HepG2 (cell line): Measurements from ENCODE around the gene ACSL1. TPM values are rescaled to one million over a fixed set of nuclear protein-coding genes. Genes with fewer than 3 reads are reported as not detected.
A peak's percentile ranks its signal among the peaks of the same experiment; 100 is the strongest.
"Not testable (repeated sequence)": the region's sequence is repeated elsewhere in the genome, so short reads cannot be mapped to it uniquely, and the experiment has no call there.

Source experiments
- ATAC-seq: fragments of 200-7000 bp; cut with Tn5 transposase; 3 replicates; pipeline ENCODE4 v1.9.1; 2020; ENCODE audit warnings: mild to moderate bottlenecking, moderate library complexity
- BruUV-seq: library from RNA; stranded (reverse); fragments of 400-500 nt; replicated peaks from 2 replicates; lab custom pipeline; 2021; lab: Mats Ljungman, UMichigan
- CTCF ChIA-PET: fragments of 300-600 bp; formaldehyde crosslinking; extraction: SDS; loops from one replicate; lab custom pipeline; 2021; ENCODE audit warnings: low total read pairs, inconsistent platforms, low intra/inter-chr PET ratio; lab: Yijun Ruan, JAX
- POLR2A ChIA-PET: fragments of 350-600 bp; sonication (Branson Sonifier 250); formaldehyde crosslinking; loops from one replicate; lab custom pipeline; 2020; ENCODE audit warnings: antibody characterized with exemption, inconsistent platforms; lab: Yijun Ruan, JAX
- DNase-seq: peaks from one replicate; pipeline ENCODE4 v3.0.0-alpha.2; 2015; ENCODE audit warnings: low spot score
- FAIRE-seq: peaks from 3 replicates; lab custom pipeline; 2011; peaks lifted over from hg19 to GRCh38; lab: Jason Lieb, UNC
- H2AFZ ChIP-seq: one replicate; pipeline ENCODE4 v1.6.1; 2011; ENCODE audit warnings: low read length, inconsistent platforms
- H3K27ac ChIP-seq: fragments of 300-600 bp; 3 replicates; pipeline ENCODE4 v1.8.0; 2011; ENCODE audit warnings: mixed run types, mild to moderate bottlenecking, mixed read lengths, low read length, inconsistent platforms; ENCODE audit not compliant: insufficient read depth; ENCODE audit errors: extremely low read length
- H3K27me3 ChIP-seq, 2 experiments: fragments of 200-600 bp in 1 of 2; 2 replicates in 1 of 2; 3 replicates in 1 of 2; pipeline versions ENCODE4 v1.6.0 to v1.8.0; 2011; ENCODE audit warnings: low read length in 2 of 2, mild to moderate bottlenecking in 2 of 2, moderate library complexity in 2 of 2, inconsistent platforms in 1 of 2; ENCODE audit not compliant: insufficient read depth in 2 of 2, control insufficient read depth in 1 of 2
- H3K36me3 ChIP-seq, 2 experiments: fragments of 200-600 bp in 1 of 2; replicated peaks in 1 of 2; 2 replicates in 1 of 2; 3 replicates in 1 of 2; pipeline versions ENCODE4 v1.5.1 to v1.8.0; 2011; ENCODE audit warnings: low read length in 2 of 2, inconsistent platforms in 1 of 2; ENCODE audit not compliant: insufficient read depth in 2 of 2, control insufficient read depth in 1 of 2
- H3K4me1 ChIP-seq: 2 replicates; pipeline ENCODE4 v1.5.1; 2012; ENCODE audit warnings: low read length, inconsistent platforms; ENCODE audit not compliant: insufficient read depth
- H3K4me2 ChIP-seq: 2 replicates; pipeline ENCODE4 v1.6.0; 2011; ENCODE audit warnings: low read depth, low read length, inconsistent platforms
- H3K4me3 ChIP-seq, 3 experiments: fragments of 200-600 bp in 1 of 3; sonication (generic), shearing (Covaris generic) in 1 of 3; replicated peaks in 1 of 3; 2 replicates each; pipeline ENCODE4 v1.5.1; 2011 to 2016; ENCODE audit warnings: low read length in 3 of 3, inconsistent platforms in 2 of 3, low read depth in 2 of 3, mild to moderate bottlenecking in 2 of 3, control low read depth in 1 of 3, mixed read lengths in 1 of 3; ENCODE audit not compliant: insufficient read depth in 1 of 3
- H3K79me2 ChIP-seq: one replicate; pipeline ENCODE4 v1.6.1; 2011; ENCODE audit warnings: low read length, inconsistent platforms; ENCODE audit not compliant: insufficient read depth
- H3K9ac ChIP-seq: 2 replicates; pipeline ENCODE4 v1.6.0; 2011; ENCODE audit warnings: mild to moderate bottlenecking, low read depth, low read length, inconsistent platforms; ENCODE audit not compliant: insufficient read depth
- H3K9me3 ChIP-seq: 2 replicates; pipeline ENCODE4 v1.5.1; 2012; ENCODE audit warnings: mild to moderate bottlenecking, low read length
- H4K20me1 ChIP-seq: 2 replicates; pipeline ENCODE4 v1.6.0; 2011; ENCODE audit warnings: inconsistent platforms, mild to moderate bottlenecking, low read length, moderate library complexity; ENCODE audit not compliant: insufficient read depth
- HNRNPUL1 ChIP-seq: fragments of 200-400 bp; formaldehyde crosslinking; IDR thresholded peaks from 2 replicates; pipeline ENCODE4 v1.6.1; 2017; ENCODE audit warnings: low read depth, mild to moderate bottlenecking, low read length, moderate library complexity
- TGIF2 ChIP-seq: IDR thresholded peaks from 2 replicates; pipeline ENCODE4 v1.6.1; 2016; ENCODE audit warnings: control low read depth, missing compliant biosample characterization
- ZMYM4 ChIP-seq: sonication (generic); formaldehyde crosslinking; IDR thresholded peaks from 2 replicates; pipeline ENCODE4 v1.8.1; 2023; ENCODE audit warnings: mild to moderate bottlenecking, missing genetic modification reagents
- WGBS: methylation state at CpG from one replicate; pipeline ENCODE4 v1.1.6; 2017; ENCODE audit warnings: low lambda C conversion rate; 5-methylcytosine and 5-hydroxymethylcytosine counted together
- in situ Hi-C: cut with HindIII; loops from 2 replicates; pipeline ENCODE4 v1.10.0; 2017; ENCODE audit warnings: low pct_unique_long_range_greater_than_20kb; ENCODE audit not compliant: extremely low pct_ligation_motif_present
- intact Hi-C: fragments of 100-400 bp; cut with micrococcal nuclease; formaldehyde crosslinking; loops from one replicate; pipeline ENCODE4 v1.10.0; 2022; ENCODE audit not compliant: unreplicated experiment
- polyA plus RNA-seq, 8 experiments: library from polyadenylated mRNA; depleted of rRNA in 3 of 8; stranded (reverse) in 7 of 8; unstranded in 1 of 8; fragments of >200 nt; fragmentation: Illumina TruSeq in 4 of 8; extraction: Trizol in 4 of 8; gene quantifications; 2 replicates each; pipeline versions ENCODE4 v1.2.1 to v1.2.3, GENCODE V29; 2011 to 2016; ENCODE audit warnings: low read depth in 4 of 8, missing spikeins in 1 of 8, mixed read lengths in 1 of 8; ENCODE audit not compliant: insufficient read depth in 1 of 8
- total RNA-seq, 5 experiments: library from RNA; depleted of rRNA; stranded (reverse); fragments of >200 nt; fragmentation: Illumina TruSeq; extraction: Trizol; gene quantifications; 2 replicates each; pipeline ENCODE4 v1.2.3, GENCODE V29; 2016; ENCODE audit warnings: low read depth in 1 of 5
- TF ChIP-seq, protein P1 (sequence below): IDR thresholded peaks from 2 replicates; pipeline ENCODE4 v1.4.0; 2020; ENCODE audit warnings: mild to moderate bottlenecking, missing genetic modification reagents

ACSL1 gene
- total and polyA plus RNA-seq, 2 of the 13 experiments (the other 11 are each of a cell fraction or from before 2014, with no cell fraction given) = 10.0 to 29.8 TPM

DNA sequence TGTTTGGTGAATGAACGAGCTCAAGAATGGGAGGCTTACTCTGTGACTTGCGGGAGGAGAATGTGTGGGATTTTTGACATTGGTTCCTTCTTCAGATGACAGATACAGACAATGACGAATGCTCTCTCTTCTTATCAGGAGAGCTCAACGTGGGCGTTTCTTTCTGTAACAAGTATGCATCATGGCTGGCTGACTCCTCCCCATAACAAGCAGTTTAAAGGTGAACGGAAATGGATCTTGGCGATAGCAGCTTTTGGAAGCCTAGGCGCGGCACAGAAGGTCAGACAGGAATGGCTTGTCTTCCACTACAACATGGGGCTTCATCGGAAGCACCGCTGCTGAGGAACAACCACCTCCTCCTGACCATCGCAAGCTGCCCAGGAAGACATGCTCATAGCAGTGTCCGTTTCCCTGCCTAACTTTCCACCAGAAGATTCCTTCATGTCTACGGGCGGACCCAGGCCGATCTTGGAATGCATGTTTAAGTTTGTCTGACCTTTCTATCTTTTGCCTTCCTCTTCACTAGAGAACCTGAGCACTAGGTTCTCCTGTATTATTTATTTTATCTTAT, 18.3 kb upstream of the ACSL1 start:
- Histone ChIP-seq H3K4me2 (no peak overlapping the region), H3K27ac (no peak overlapping the region), H3K4me3 (no peak overlapping the region), H3K79me2 (no peaks in the 10 kb centered on the region), H3K4me1 (peaks cover 21% of the 10 kb centered on the region), H4K20me1 (no peaks in the 10 kb centered on the region), H3K9ac (no peak overlapping the region), H2AFZ (no peak overlapping the region), H3K9me3 (no peaks in the 10 kb centered on the region), H3K36me3 (no peaks in the 10 kb centered on the region), H3K27me3 (no peaks in the 10 kb centered on the region)
- CTCF ChIA-PET = no interaction called here
- TF ChIP-seq HNRNPUL1 = no peak
- TF ChIP-seq, protein P1, sequence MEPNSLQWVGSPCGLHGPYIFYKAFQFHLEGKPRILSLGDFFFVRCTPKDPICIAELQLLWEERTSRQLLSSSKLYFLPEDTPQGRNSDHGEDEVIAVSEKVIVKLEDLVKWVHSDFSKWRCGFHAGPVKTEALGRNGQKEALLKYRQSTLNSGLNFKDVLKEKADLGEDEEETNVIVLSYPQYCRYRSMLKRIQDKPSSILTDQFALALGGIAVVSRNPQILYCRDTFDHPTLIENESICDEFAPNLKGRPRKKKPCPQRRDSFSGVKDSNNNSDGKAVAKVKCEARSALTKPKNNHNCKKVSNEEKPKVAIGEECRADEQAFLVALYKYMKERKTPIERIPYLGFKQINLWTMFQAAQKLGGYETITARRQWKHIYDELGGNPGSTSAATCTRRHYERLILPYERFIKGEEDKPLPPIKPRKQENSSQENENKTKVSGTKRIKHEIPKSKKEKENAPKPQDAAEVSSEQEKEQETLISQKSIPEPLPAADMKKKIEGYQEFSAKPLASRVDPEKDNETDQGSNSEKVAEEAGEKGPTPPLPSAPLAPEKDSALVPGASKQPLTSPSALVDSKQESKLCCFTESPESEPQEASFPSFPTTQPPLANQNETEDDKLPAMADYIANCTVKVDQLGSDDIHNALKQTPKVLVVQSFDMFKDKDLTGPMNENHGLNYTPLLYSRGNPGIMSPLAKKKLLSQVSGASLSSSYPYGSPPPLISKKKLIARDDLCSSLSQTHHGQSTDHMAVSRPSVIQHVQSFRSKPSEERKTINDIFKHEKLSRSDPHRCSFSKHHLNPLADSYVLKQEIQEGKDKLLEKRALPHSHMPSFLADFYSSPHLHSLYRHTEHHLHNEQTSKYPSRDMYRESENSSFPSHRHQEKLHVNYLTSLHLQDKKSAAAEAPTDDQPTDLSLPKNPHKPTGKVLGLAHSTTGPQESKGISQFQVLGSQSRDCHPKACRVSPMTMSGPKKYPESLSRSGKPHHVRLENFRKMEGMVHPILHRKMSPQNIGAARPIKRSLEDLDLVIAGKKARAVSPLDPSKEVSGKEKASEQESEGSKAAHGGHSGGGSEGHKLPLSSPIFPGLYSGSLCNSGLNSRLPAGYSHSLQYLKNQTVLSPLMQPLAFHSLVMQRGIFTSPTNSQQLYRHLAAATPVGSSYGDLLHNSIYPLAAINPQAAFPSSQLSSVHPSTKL (CRISPR knock-in tag) = no peak
- no TSS peak for BruUV-seq
- ATAC-seq (no peak), FAIRE-seq (no peak), DNase-seq (no peak)
- 67% methylated on average over 14 of the region's 16 CpGs for WGBS
- intact Hi-C loops = no loop called here
- in situ Hi-C loops = no loop called here
- POLR2A ChIA-PET = interaction anchor here (1.5 kb wide), 1 partner anchor 31 kb away, joined by 3 read pairs; no protein-coding TSS in a partner anchor

DNA sequence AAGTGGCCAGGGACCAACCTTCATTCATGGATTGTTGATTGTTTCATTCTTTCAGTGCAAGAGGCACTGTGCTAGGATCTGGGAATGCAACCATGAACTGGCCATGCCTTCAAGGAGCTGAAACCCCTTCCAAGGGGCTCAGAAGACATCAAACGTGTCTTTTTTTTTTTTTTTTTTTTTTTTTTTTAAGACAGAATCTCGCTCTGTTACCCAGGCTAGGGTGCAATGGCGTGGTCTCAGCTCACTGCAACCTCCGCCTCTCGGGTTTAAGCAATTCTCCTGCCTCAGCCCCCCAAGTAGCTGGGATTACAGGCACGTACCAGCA, 13.3 kb upstream of the ACSL1 start:
- POLR2A ChIA-PET = interaction anchor here (0.7 to 1.2 kb wide), 3 partner anchors 26 to 58 kb away, joined by 3 to 4 read pairs (median 3); no protein-coding TSS in a partner anchor
- intact Hi-C loops = loop anchor here (5.0 kb wide), 1 partner anchor 48 kb away; no protein-coding TSS in a partner anchor
- H3K36me3 ChIP-seq, H2AFZ ChIP-seq, ATAC-seq, CTCF ChIA-PET, H3K27me3 ChIP-seq, DNase-seq, in situ Hi-C loops, FAIRE-seq, H3K79me2 ChIP-seq, BruUV-seq, H4K20me1 ChIP-seq, H3K9me3 ChIP-seq, H3K27ac ChIP-seq, H3K9ac ChIP-seq: not testable (repeated sequence)
- 79% methylated on average over 6 of the region's 6 CpGs for WGBS
- peak; percentile 18; the same call in 1 of the 2 replicates for TF ChIP-seq ZMYM4 (CRISPR knock-in tag)
- TF ChIP-seq TGIF2 = 0 out of 2 replicates have a peak, but pooled peaks have one; percentile 1
- Histone ChIP-seq H3K4me2 (peak overlapping the region; percentile 57), H3K4me1 (peaks cover 33% of the 10 kb centered on the region), H3K4me3 (0 out of 6 replicates have a peak overlapping the region, but pooled peaks of 1 of the 3 experiments have one; percentile 1)
